ENCODE measurements around the gene ASXL1. TPM values are rescaled to one million over a fixed set of nuclear protein-coding genes. Genes with fewer than 3 reads are reported as not detected.

ASXL1 gene
- total and polyA plus RNA-seq, 9 of the 15 experiments (the other 6 are each of a cell fraction or from before 2014, with no cell fraction given), result 6.5 to 65.3 (median 32.3) TPM

- TF ChIP-seq PRDM10 (IDR thresholded peaks at IDR 0.05; ENCODE audit: partially characterized antibody) (peak; percentile 9), ZFP36 (IDR thresholded peaks at IDR 0.05; ENCODE audit: low read depth, low read length, partially characterized antibody) (no peak), C11orf30 (IDR thresholded peaks at IDR 0.05; ENCODE audit: low read depth) (no peak), POLR2G (IDR thresholded peaks at IDR 0.05; ENCODE audit: low read depth, low read length) (peak; percentile 59), RBM22 (IDR thresholded peaks at IDR 0.05; ENCODE audit: low read depth, low read length, poor library complexity, severe bottlenecking) (peak; percentile 74)
- WGBS (ENCODE audit: insufficient coverage, low coverage, missing lambda C conversion rate), result 89% methylated on average over 17 of the region's 22 CpGs
- H3K4me3 ChIP-seq, result no peak overlapping the region
- H3K27me3 ChIP-seq (ENCODE audit: control insufficient read depth in 2 of 2, insufficient read depth in 2 of 2, low read length in 2 of 2), result no peaks in the 10 kb centered on the region
- peaks cover 0 to 15% of the 10 kb centered on the region in 2 experiments; a peak in 1 of 5 replicates for H3K4me1 ChIP-seq (replicated peaks in 1 of 2; ENCODE audit: control insufficient read depth in 2 of 2, insufficient read depth in 2 of 2, low read length in 2 of 2)
- no peak overlapping the region for H3K27ac ChIP-seq (ENCODE audit: extremely low read depth, low read depth, low read length)
- BruUV-seq (replicated peaks), result no TSS peak
- intact Hi-C loops (cut with micrococcal nuclease), result no loop called here
- ATAC-seq (no peak), DNase-seq (ENCODE audit: extremely low read depth in 1 of 4, low spot score in 3 of 4) (no peak), FAIRE-seq (no peak)
- H3K4me2 ChIP-seq (ENCODE audit: insufficient read depth, low read length), result no peak overlapping the region
- no peaks in the 10 kb centered on the region for H3K9me3 ChIP-seq (replicated peaks; ENCODE audit: control insufficient read depth, insufficient read depth, low read depth, low read length)
- no peak overlapping the region for H2AFZ ChIP-seq (ENCODE audit: low read depth, low read length)
- POLR2A ChIA-PET, result interaction anchor here (0.6 to 0.7 kb wide), 2 partner anchors 47 to 140 kb away, joined by 3 read pairs; no protein-coding TSS in a partner anchor
- CTCF ChIA-PET (ENCODE audit: low intra/inter-chr PET ratio), result no interaction called here
- H4K20me1 ChIP-seq (replicated peaks; ENCODE audit: control insufficient read depth, insufficient read depth, low read length), result 0 out of 2 replicates have a peak, but pooled peaks cover 12% of the 10 kb centered on the region
- no peak overlapping the region for H3K9ac ChIP-seq (ENCODE audit: insufficient read depth in 1 of 2, low read depth in 2 of 2, low read length in 2 of 2)
- H3K79me2 ChIP-seq (ENCODE audit: control insufficient read depth, insufficient read depth, low read length), result no peaks in the 10 kb centered on the region
- in situ Hi-C loops (cut with MboI), result no loop called here
- no peaks in the 10 kb centered on the region for H3K9me1 ChIP-seq (ENCODE audit: control insufficient read depth, insufficient read depth, low read length)
- H3K36me3 ChIP-seq (ENCODE audit: control insufficient read depth, insufficient read depth, low read length), result peaks cover 98% of the 10 kb centered on the region
Measured at GRCh38 chr20:32447136-32448027, 89.3 kb downstream of the ASXL1 start.
